Measurements from ENCODE around the gene GRK1. TPM values are rescaled to one million over a fixed set of nuclear protein-coding genes. Genes with fewer than 3 reads are reported as not detected.

Gene GRK1
- total RNA-seq, 1 experiment from 2014 or later = not detected

- DNase-seq (ENCODE audit: extremely low read depth, low read depth) = no peak
Measured at GRCh38 chr13:113660066-113660465, 7.0 kb upstream of the GRK1 start.

GRCh38 chr13:113661509-113661908 lies 5.5 kb upstream of the GRK1 start:
- no peak for DNase-seq (ENCODE audit: extremely low read depth, low read depth)

GRCh38 chr13:113663934-113664333 lies 3.1 kb upstream of the GRK1 start:
- no peak for DNase-seq (ENCODE audit: extremely low read depth, low read depth)

GRCh38 chr13:113664751-113665596 lies 2.0 kb upstream of the GRK1 start:
- DNase-seq (ENCODE audit: extremely low read depth, low read depth) = no peak

- DNase-seq (ENCODE audit: extremely low read depth, low read depth) = no peak
Measured at GRCh38 chr13:113665597-113666328, 1.3 kb upstream of the GRK1 start.

GRCh38 chr13:113666329-113666670 lies 719 bp upstream of the GRK1 start:
- DNase-seq (ENCODE audit: extremely low read depth, low read depth) = no peak

GRCh38 chr13:113667771-113668490 lies 912 bp downstream of the GRK1 start:
- DNase-seq (ENCODE audit: extremely low read depth, low read depth) = no peak

- DNase-seq (ENCODE audit: extremely low read depth, low read depth) = no peak
Measured at GRCh38 chr13:113668491-113668971, 1.5 kb downstream of the GRK1 start.

GRCh38 chr13:113669231-113669754 lies 2.3 kb downstream of the GRK1 start:
- DNase-seq (ENCODE audit: extremely low read depth, low read depth) = no peak

- DNase-seq (ENCODE audit: extremely low read depth, low read depth) = no peak
Measured at GRCh38 chr13:113669755-113670341, 2.8 kb downstream of the GRK1 start.

GRCh38 chr13:113670541-113670940 lies 3.5 kb downstream of the GRK1 start:
- no peak for DNase-seq (ENCODE audit: extremely low read depth, low read depth)

- no peak for DNase-seq (ENCODE audit: extremely low read depth, low read depth)
Measured at GRCh38 chr13:113671066-113672001, 4.3 kb downstream of the GRK1 start.

GRCh38 chr13:113672002-113672651 lies 5.1 kb downstream of the GRK1 start:
- no peak for DNase-seq (ENCODE audit: extremely low read depth, low read depth)

GRCh38 chr13:113722921-113723320 lies 55.9 kb downstream of the GRK1 start:
- DNase-seq (ENCODE audit: extremely low read depth, low read depth) = no peak

GRCh38 chr13:113723410-113724015 lies 56.5 kb downstream of the GRK1 start:
- DNase-seq (ENCODE audit: extremely low read depth, low read depth) = no peak

GRCh38 chr13:113724016-113724758 lies 57.2 kb downstream of the GRK1 start:
- DNase-seq (ENCODE audit: extremely low read depth, low read depth) = no peak

- DNase-seq (ENCODE audit: extremely low read depth, low read depth) = peak; percentile 24
Measured at GRCh38 chr13:113724780-113725315, 57.8 kb downstream of the GRK1 start.
